Activated CD8-positive, alpha-beta memory T cell treated with anti-CD3 and anti-CD28 coated beads, Interleukin-2, amount 10 ng/mL, durations not matched to agents 7 days and 5 days (primary cell): ENCODE measurements around the gene PRR23E. TPM values are rescaled to one million over a fixed set of nuclear protein-coding genes. Genes with fewer than 3 reads are reported as not detected.

Experiments used
- ATAC-seq: fragments of 150-1000 bp; cut with Tn5 transposase; one replicate; pipeline ENCODE4 v1.10.0; 2021; ENCODE audit warnings: moderate library complexity
- CTCF ChIA-PET: fragments of 350-600 bp; sonication (Branson Sonifier 250); formaldehyde crosslinking; loops from one replicate; lab custom pipeline; 2021; ENCODE audit warnings: antibody characterized with exemption; lab: Charles Lee
- DNase-seq: peaks from one replicate; pipeline ENCODE4 v3.0.0-alpha.2; 2020
- H3K27ac Mint-ChIP-seq: one replicate; pipeline ENCODE4 v1.8.0; 2021; ENCODE audit warnings: mild to moderate bottlenecking, mixed read lengths
- H3K27me3 Mint-ChIP-seq: one replicate; pipeline ENCODE4 v1.8.0; 2021; ENCODE audit warnings: mixed read lengths
- H3K36me3 Mint-ChIP-seq: one replicate; pipeline ENCODE4 v1.8.0; 2021; ENCODE audit warnings: mild to moderate bottlenecking, mixed read lengths
- H3K4me1 Mint-ChIP-seq: one replicate; pipeline ENCODE4 v1.8.0; 2021; ENCODE audit warnings: mixed read lengths
- H3K4me3 Mint-ChIP-seq: one replicate; pipeline ENCODE4 v1.8.0; 2021; ENCODE audit warnings: mild to moderate bottlenecking, moderate library complexity, mixed read lengths
- H3K9me3 Mint-ChIP-seq: one replicate; pipeline ENCODE4 v1.8.0; 2022; ENCODE audit warnings: low read depth, mixed read lengths
- total RNA-seq, 2 experiments: library from RNA; stranded (reverse); gene quantifications; one replicate each; pipeline ENCODE4 v1.2.3, GENCODE V29; 2021

The PRR23E gene
- total RNA-seq: not detected

- ATAC-seq (no peak), DNase-seq (peak; percentile 37)
- H3K9me3 Mint-ChIP-seq: peaks cover 3% of the 10 kb centered on the region
- no peak within 1 kb of the TSS for H3K27ac Mint-ChIP-seq
- no peaks in the 10 kb centered on the region for H3K4me1 Mint-ChIP-seq
- CTCF ChIA-PET: no interaction called here
- peaks cover 12% of the 10 kb centered on the region for H3K27me3 Mint-ChIP-seq
- H3K4me3 Mint-ChIP-seq: no peak within 1 kb of the TSS
- no peaks in the 10 kb centered on the region for H3K36me3 Mint-ChIP-seq
These were observed at the start of gene PRR23E for GRCh38 chr3:127192576-127193232. PRR23E (plus strand) TSS chr3:127193131; CDS start chr3:127196686, 3,555 bp downstream.

- Mint-ChIP-seq H3K27ac (no peak overlapping the region), H3K4me1 (no peaks in the 10 kb centered on the region), H3K36me3 (no peaks in the 10 kb centered on the region), H3K27me3 (no peaks in the 10 kb centered on the region), H3K9me3 (no peaks in the 10 kb centered on the region), H3K4me3 (no peak overlapping the region)
- ATAC-seq: no peak
- CTCF ChIA-PET: no interaction called here
- DNase-seq: no peak
These were observed 49.8 kb upstream of the PRR23E start for GRCh38 chr3:127143172-127143571.

- CTCF ChIA-PET: no interaction called here
- ATAC-seq (no peak), DNase-seq (no peak)
- Mint-ChIP-seq H3K4me1 (peaks cover 2% of the 10 kb centered on the region), H3K4me3 (no peak overlapping the region), H3K36me3 (no peaks in the 10 kb centered on the region), H3K9me3 (no peaks in the 10 kb centered on the region), H3K27ac (no peak overlapping the region), H3K27me3 (peaks cover 2% of the 10 kb centered on the region)
These were observed 48.3 kb upstream of the PRR23E start for GRCh38 chr3:127144631-127145030.

- Mint-ChIP-seq H3K36me3 (no peaks in the 10 kb centered on the region), H3K9me3 (no peaks in the 10 kb centered on the region), H3K4me3 (no peak overlapping the region)
These were observed 47.7 kb upstream of the PRR23E start for GRCh38 chr3:127145266-127145665.

GRCh38 chr3:127147291-127147885 lies 45.5 kb upstream of the PRR23E start:
- ATAC-seq (no peak), DNase-seq (no peak)
- no peaks in the 10 kb centered on the region for H3K36me3 Mint-ChIP-seq
- H3K4me3 Mint-ChIP-seq: no peak overlapping the region
- peaks cover 2% of the 10 kb centered on the region for H3K4me1 Mint-ChIP-seq
- CTCF ChIA-PET: no interaction called here
- H3K9me3 Mint-ChIP-seq: no peaks in the 10 kb centered on the region
- H3K27ac Mint-ChIP-seq: no peak overlapping the region
- peaks cover 2% of the 10 kb centered on the region for H3K27me3 Mint-ChIP-seq

More at GRCh38 chr3:127145266-127145665, 47.7 kb upstream of the PRR23E start:
- H3K27me3 Mint-ChIP-seq: peaks cover 2% of the 10 kb centered on the region
- DNase-seq (no peak), ATAC-seq (no peak)
- peaks cover 2% of the 10 kb centered on the region for H3K4me1 Mint-ChIP-seq
- CTCF ChIA-PET: no interaction called here
- no peak overlapping the region for H3K27ac Mint-ChIP-seq

GRCh38 chr3:127149621-127150310 lies 43.2 kb upstream of the PRR23E start:
- Mint-ChIP-seq H3K9me3 (no peaks in the 10 kb centered on the region), H3K27ac (no peak overlapping the region), H3K27me3 (peaks cover 2% of the 10 kb centered on the region), H3K4me3 (no peak overlapping the region), H3K4me1 (peaks cover 2% of the 10 kb centered on the region), H3K36me3 (no peaks in the 10 kb centered on the region)
- CTCF ChIA-PET: no interaction called here
- DNase-seq: no peak
- ATAC-seq: no peak

GRCh38 chr3:127150513-127151250 lies 42.2 kb upstream of the PRR23E start:
- Mint-ChIP-seq H3K9me3 (no peaks in the 10 kb centered on the region), H3K36me3 (no peaks in the 10 kb centered on the region), H3K4me1 (peaks cover 2% of the 10 kb centered on the region), H3K4me3 (no peak overlapping the region), H3K27ac (no peak overlapping the region), H3K27me3 (peaks cover 2% of the 10 kb centered on the region)
- ATAC-seq: no peak
- no peak for DNase-seq
- CTCF ChIA-PET: no interaction called here

- CTCF ChIA-PET: no interaction called here
- Mint-ChIP-seq H3K4me3 (no peak overlapping the region), H3K4me1 (peaks cover 2% of the 10 kb centered on the region), H3K9me3 (no peaks in the 10 kb centered on the region), H3K36me3 (no peaks in the 10 kb centered on the region), H3K27me3 (peaks cover 2% of the 10 kb centered on the region), H3K27ac (no peak overlapping the region)
- ATAC-seq (no peak), DNase-seq (no peak)
These were observed 41.7 kb upstream of the PRR23E start for GRCh38 chr3:127151251-127151564.

- no peaks in the 10 kb centered on the region for H3K36me3 Mint-ChIP-seq
- H3K27me3 Mint-ChIP-seq: peaks cover 2% of the 10 kb centered on the region
- no peak for DNase-seq
- no peak overlapping the region for H3K27ac Mint-ChIP-seq
- no peak overlapping the region for H3K4me3 Mint-ChIP-seq
- H3K9me3 Mint-ChIP-seq: no peaks in the 10 kb centered on the region
- peaks cover 2% of the 10 kb centered on the region for H3K4me1 Mint-ChIP-seq
- CTCF ChIA-PET: no interaction called here
- ATAC-seq: no peak
These were observed 40.8 kb upstream of the PRR23E start for GRCh38 chr3:127151992-127152650.

- CTCF ChIA-PET: no interaction called here
- Mint-ChIP-seq H3K4me1 (peaks cover 2% of the 10 kb centered on the region), H3K4me3 (no peak overlapping the region), H3K27ac (no peak overlapping the region), H3K9me3 (no peaks in the 10 kb centered on the region), H3K36me3 (no peaks in the 10 kb centered on the region), H3K27me3 (peaks cover 2% of the 10 kb centered on the region)
- ATAC-seq (no peak), DNase-seq (no peak)
These were observed 40.0 kb upstream of the PRR23E start for GRCh38 chr3:127152684-127153505.

- peaks cover 2% of the 10 kb centered on the region for H3K27me3 Mint-ChIP-seq
- no peak for ATAC-seq
- H3K4me1 Mint-ChIP-seq: peaks cover 2% of the 10 kb centered on the region
- no peak overlapping the region for H3K4me3 Mint-ChIP-seq
- DNase-seq: no peak
- H3K36me3 Mint-ChIP-seq: no peaks in the 10 kb centered on the region
- CTCF ChIA-PET: no interaction called here
- no peaks in the 10 kb centered on the region for H3K9me3 Mint-ChIP-seq
- no peak overlapping the region for H3K27ac Mint-ChIP-seq
These were observed 39.5 kb upstream of the PRR23E start for GRCh38 chr3:127153506-127153815.

- Mint-ChIP-seq H3K4me1 (no peaks in the 10 kb centered on the region), H3K27ac (no peak overlapping the region), H3K4me3 (no peak overlapping the region), H3K36me3 (no peaks in the 10 kb centered on the region), H3K27me3 (no peaks in the 10 kb centered on the region), H3K9me3 (no peaks in the 10 kb centered on the region)
- DNase-seq (no peak), ATAC-seq (no peak)
- CTCF ChIA-PET: no interaction called here
These were observed 36.4 kb upstream of the PRR23E start for GRCh38 chr3:127156338-127157050.
